ENCODE measurements around the gene ATP2B1. TPM values are rescaled to one million over a fixed set of nuclear protein-coding genes. Genes with fewer than 3 reads are reported as not detected.

ATP2B1 gene
- total RNA-seq, 1 donor: 36.9 TPM

- peak in 1 of 3 donors; percentile 3 for DNase-seq (ENCODE audit: low read depth in 2 of 3, low spot score in 2 of 3)
Measured at GRCh38 chr12:89618113-89618862, 90.3 kb downstream of the ATP2B1 start.

- DNase-seq (ENCODE audit: low read depth in 2 of 3, low spot score in 2 of 3): no peak
Measured at GRCh38 chr12:89610366-89610765, 98.3 kb downstream of the ATP2B1 start.

- DNase-seq (ENCODE audit: low read depth in 2 of 3, low spot score in 2 of 3): no peak
Measured at GRCh38 chr12:89603678-89604077, 105.0 kb downstream of the ATP2B1 start.

GRCh38 chr12:89597770-89598169 is 110.9 kb downstream of the ATP2B1 start:
- DNase-seq (ENCODE audit: low read depth in 2 of 3, low spot score in 2 of 3): no peak

- no peak for DNase-seq (ENCODE audit: low read depth in 2 of 3, low spot score in 2 of 3)
Measured at GRCh38 chr12:89597210-89597609, 111.4 kb downstream of the ATP2B1 start.

GRCh38 chr12:89593873-89594272 is 114.8 kb downstream of the ATP2B1 start:
- DNase-seq (ENCODE audit: low read depth in 2 of 3, low spot score in 2 of 3): no peak

- DNase-seq (ENCODE audit: low read depth in 2 of 3, low spot score in 2 of 3): no peak
Measured at GRCh38 chr12:89593233-89593632, 115.4 kb downstream of the ATP2B1 start.

- no peak for DNase-seq (ENCODE audit: low read depth in 2 of 3, low spot score in 2 of 3)
Measured at GRCh38 chr12:89589753-89590152, 118.9 kb downstream of the ATP2B1 start.

- no peak for DNase-seq (ENCODE audit: low read depth in 2 of 3, low spot score in 2 of 3)
Measured at GRCh38 chr12:89578499-89578898, 130.1 kb downstream of the ATP2B1 start.

- no peak for DNase-seq (ENCODE audit: low read depth in 2 of 3, low spot score in 2 of 3)
Measured at GRCh38 chr12:89576572-89577220, 131.9 kb downstream of the ATP2B1 start.

- no peak for DNase-seq (ENCODE audit: low read depth in 2 of 3, low spot score in 2 of 3)
Measured at GRCh38 chr12:89575374-89575773, 133.3 kb downstream of the ATP2B1 start.

- peak in 2 of 3 donors; percentile 28 to 62 for DNase-seq (ENCODE audit: low read depth in 2 of 3, low spot score in 2 of 3)
Measured at GRCh38 chr12:89574736-89575208, 133.9 kb downstream of the ATP2B1 start.

- DNase-seq (ENCODE audit: low read depth in 2 of 3, low spot score in 2 of 3): no peak
Measured at GRCh38 chr12:89573051-89573810, 135.4 kb downstream of the ATP2B1 start.

- no peak for DNase-seq (ENCODE audit: low read depth in 2 of 3, low spot score in 2 of 3)
Measured at GRCh38 chr12:89571491-89572195, 137.0 kb downstream of the ATP2B1 start.

- no peak for DNase-seq (ENCODE audit: low read depth in 2 of 3, low spot score in 2 of 3)
Measured at GRCh38 chr12:89568484-89568883, 140.2 kb downstream of the ATP2B1 start.

- DNase-seq (ENCODE audit: low read depth in 2 of 3, low spot score in 2 of 3): no peak
Measured at GRCh38 chr12:89567691-89568239, 140.9 kb downstream of the ATP2B1 start.

GRCh38 chr12:89566615-89567014 is 142.0 kb downstream of the ATP2B1 start:
- no peak for DNase-seq (ENCODE audit: low read depth in 2 of 3, low spot score in 2 of 3)

GRCh38 chr12:89565002-89565401 is 143.6 kb downstream of the ATP2B1 start:
- DNase-seq (ENCODE audit: low read depth in 2 of 3, low spot score in 2 of 3): no peak

GRCh38 chr12:89559753-89560152 is 148.9 kb downstream of the ATP2B1 start:
- no peak for DNase-seq (ENCODE audit: low read depth in 2 of 3, low spot score in 2 of 3)

- DNase-seq (ENCODE audit: low read depth in 2 of 3, low spot score in 2 of 3): no peak
Measured at GRCh38 chr12:89556976-89557375, 151.7 kb downstream of the ATP2B1 start.

Data from hematopoietic multipotent progenitor cell (in vitro differentiated cells).